Retina (tissue), 1 donor: ENCODE data around the gene PRAMEF10.
"Not testable (repeated sequence)": the region's sequence is repeated elsewhere in the genome, so short reads cannot be mapped to it uniquely, and the experiment has no call there.

Source experiments
- DNase-seq: peaks from one replicate; pipeline ENCODE4 v3.0.0-alpha.2; 2016

Gene PRAMEF10, protein sequence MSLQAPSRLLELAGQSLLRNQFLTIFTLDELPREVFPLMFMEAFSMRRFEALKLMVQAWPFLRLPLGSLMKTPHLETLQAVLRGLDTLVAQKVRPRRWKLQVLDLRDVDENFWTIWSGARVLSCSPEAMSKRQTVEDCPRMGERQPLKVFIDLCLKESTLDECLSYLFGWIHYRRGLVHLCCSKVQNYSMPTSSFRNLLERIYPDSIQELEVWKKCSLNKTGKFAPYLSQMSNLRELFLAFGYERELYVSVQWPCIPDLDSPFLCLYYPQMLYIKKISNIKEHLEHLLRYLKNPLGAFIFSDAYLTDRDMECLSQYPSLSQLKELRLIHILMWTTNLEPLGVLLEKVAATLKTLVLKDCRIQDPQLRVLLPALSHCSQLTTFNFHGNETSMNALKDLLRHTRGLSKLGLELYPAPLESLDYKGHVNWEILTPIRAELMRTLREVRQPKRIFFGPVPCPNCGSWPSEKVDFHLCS

DNA sequence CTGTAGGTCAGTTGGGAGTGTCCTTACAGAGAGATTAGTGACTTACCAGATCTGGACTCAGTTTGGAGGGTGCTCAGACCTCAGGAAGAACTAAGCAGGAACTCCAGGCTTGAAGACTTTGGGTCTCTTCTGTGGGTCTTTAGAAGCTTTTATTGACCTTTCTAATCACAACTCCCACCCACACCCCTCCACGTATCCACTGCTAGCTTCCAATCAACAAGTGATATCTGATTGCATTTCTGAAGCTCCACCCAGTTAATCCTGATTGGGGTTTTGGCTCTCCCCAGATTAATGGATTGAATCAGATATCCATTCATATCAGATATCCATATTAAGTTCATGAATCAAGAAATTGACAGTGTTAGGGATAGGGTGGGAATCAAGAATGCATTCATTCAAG, at the start of gene PRAMEF10:
Gene PRAMEF10 (minus strand): TSS at position 101 of the 400 bp plus-strand sequence. CDS start 2,423 bp downstream, outside the sequence.
- not testable (repeated sequence) for DNase-seq

DNA sequence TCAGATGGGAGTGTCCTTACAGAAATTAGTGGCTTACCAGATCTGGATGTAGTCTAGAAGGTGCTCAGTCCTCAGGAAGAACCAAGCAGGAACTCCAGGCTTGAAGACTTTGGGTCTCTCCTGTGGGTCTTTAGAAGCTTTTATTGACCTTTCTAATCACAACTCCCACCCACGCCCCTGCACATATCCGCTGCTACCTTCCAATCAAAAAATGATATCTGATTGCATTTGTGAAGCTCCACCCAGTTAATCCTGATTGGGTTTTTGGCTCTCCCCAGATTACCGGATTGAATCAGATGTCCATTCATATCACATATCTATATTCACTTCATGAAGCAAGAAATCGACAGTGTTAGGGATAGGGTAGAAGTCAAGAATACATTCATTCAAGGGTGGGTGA, 49.4 kb upstream of the PRAMEF10 start, which contains the start of gene PRAMEF6:
Gene PRAMEF6 (minus strand): TSS at position 101 of the 400 bp plus-strand sequence. CDS start 5,062 bp downstream, outside the sequence.
- DNase-seq: not testable (repeated sequence)

DNA sequence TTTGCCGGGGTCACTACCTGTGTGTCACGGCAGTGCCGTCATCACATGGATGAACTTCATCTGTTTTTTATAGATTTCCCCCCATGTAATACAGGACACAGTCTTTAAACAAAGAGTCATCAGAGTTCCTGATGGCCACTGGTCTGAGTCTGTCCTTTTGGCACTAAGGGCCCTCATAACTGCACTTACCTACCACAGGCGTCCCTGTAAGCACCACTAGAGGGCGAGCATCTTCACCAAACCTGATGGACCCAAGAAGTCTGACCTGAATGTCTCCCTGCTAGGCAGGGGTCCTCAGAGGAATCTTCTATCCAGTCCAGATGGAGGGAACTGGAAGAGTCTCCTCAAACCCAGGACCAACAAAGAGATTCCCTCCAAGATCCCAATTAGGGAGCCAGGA, 26.3 kb upstream of the PRAMEF10 start:
- DNase-seq: not testable (repeated sequence)

DNA sequence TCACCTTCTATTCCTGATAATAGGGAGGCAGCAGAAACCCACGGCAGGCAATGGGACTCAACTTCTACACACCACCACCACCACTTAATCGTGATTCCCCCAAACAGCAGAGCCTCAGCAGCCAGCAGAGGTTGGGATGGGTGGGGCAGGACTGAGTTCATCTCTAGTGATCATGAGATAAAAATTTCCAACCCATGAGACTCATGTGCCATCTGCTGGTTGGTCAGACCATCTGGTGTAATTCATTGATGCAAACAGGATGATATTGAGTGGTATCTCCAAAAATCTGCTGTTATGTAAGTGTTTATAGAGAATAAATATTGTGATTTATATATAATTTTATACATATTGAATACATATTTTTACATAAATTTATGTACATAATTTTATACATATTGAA, 23.7 kb upstream of the PRAMEF10 start:
- not testable (repeated sequence) for DNase-seq

DNA sequence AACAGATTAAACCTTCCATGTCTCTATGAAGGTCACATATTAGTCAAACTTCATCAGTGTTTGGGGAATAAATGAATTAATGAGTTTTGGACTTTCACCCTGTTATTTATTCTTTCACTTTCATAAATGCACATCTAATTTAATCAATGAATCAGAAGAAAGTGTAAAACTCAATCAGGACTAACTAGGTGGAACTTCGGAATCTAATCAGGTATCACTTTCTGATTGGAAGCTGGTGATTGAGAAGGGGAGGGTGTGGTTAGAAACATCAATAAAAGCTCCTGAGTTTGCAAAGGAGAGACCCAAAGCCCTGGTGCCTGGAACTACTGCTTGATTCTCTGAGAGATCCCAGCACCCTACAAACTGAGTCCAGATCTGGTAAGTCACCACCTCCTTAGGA, 18.2 kb upstream of the PRAMEF10 start, which contains the start of gene PRAMEF7:
Gene PRAMEF7 (plus strand): TSS at position 301 of the 400 bp plus-strand sequence. CDS start 1,083 bp downstream, outside the sequence.
- not testable (repeated sequence) for DNase-seq

DNA sequence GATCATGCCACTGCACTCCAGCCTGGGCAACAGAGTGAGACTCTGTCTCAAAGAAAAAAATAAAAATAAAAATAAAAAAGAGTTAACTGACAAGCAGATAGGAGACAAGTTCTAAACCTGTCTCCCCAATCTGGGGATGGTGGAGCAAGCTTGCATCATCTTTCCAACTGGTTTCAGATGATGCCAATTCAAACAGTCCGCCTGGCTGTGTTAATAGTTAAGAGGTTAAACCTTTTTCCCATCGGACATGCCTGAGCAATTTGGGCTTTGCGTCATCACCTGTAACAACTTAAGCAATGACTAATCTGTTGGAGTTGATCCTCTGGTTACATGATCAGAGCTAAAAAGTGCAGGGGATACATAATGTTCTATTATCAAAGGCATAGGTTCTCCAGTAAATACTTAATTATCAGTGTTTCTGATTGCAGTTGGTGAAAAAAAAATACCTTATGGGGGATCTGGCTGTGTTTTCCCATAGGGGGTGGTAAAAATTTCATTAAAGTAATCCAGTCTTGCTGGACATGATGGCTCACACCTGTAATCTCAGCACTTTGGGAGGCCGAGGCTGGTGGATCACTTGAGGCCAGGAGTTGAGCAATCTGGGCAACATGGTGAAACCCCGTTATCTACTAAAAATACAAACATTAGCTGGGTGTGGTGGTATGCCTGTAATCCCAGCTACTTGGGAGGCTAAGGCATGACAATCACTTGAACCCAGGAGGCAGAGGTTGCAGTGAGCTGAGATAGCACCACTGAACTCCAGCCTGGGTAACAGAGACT, 5.9 kb upstream of the PRAMEF10 start:
- DNase-seq: not testable (repeated sequence)

DNA sequence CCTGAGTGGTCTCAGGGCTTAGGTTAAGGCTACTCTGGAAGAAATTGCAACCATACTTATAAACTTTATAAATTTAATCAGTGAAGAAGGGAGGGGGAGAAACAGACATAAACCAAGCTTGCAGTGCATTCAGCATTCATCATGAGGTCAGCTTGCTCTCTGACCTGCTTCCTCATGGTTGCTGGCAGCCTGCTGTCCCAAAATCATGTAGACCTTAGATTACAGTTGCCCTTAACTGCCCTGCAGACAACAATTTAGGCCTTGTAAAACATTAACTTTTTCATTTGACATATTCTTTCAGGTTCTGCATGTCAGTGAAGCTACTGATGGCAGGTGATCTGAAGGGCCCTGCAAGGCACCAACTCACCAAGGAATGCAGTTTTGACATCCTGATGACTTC, 1.1 kb upstream of the PRAMEF10 start:
- not testable (repeated sequence) for DNase-seq

DNA sequence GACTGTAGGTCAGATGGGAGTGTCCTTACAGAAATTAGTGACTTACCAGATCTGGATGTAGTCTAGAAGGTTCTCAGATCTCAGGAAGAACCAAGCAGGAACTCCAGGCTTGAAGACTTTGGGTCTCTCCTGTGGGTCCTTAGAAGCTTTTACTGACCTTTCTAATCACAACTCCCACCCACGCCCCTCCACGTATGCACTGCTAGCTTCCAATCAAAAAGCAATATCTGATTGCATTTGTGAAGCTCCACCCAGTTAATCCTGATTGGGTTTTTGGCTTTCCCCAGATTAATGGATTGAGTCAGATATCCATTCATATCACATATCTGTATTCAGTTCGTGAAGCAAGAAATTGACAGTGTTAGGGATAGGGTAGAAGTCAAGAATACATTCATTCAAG, 12.0 kb downstream of the PRAMEF10 start, which contains the start of gene PRAMEF4:
Gene PRAMEF4 (minus strand): TSS at position 101 of the 400 bp plus-strand sequence. CDS start 2,807 bp downstream, outside the sequence.
- DNase-seq: not testable (repeated sequence)

DNA sequence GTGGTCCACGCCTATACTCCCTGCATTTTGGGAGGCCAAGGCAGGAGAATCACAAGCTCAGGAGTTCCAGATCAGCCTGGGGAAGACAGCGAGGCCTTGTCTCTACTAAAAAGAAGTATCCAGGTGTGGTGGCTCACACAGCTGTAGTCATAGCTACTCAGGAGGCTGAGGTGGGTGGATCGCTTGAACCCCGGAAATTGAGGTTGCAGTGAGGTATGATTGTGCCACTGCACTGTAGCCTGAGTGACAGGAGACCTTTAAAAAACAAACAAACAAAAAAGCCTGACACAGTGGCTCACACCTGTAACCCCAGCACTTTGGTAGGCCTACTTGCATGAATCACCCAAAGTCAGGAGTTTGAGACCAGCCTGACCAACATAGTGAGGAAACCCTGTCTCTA, 19.6 kb downstream of the PRAMEF10 start:
- DNase-seq: not testable (repeated sequence)

DNA sequence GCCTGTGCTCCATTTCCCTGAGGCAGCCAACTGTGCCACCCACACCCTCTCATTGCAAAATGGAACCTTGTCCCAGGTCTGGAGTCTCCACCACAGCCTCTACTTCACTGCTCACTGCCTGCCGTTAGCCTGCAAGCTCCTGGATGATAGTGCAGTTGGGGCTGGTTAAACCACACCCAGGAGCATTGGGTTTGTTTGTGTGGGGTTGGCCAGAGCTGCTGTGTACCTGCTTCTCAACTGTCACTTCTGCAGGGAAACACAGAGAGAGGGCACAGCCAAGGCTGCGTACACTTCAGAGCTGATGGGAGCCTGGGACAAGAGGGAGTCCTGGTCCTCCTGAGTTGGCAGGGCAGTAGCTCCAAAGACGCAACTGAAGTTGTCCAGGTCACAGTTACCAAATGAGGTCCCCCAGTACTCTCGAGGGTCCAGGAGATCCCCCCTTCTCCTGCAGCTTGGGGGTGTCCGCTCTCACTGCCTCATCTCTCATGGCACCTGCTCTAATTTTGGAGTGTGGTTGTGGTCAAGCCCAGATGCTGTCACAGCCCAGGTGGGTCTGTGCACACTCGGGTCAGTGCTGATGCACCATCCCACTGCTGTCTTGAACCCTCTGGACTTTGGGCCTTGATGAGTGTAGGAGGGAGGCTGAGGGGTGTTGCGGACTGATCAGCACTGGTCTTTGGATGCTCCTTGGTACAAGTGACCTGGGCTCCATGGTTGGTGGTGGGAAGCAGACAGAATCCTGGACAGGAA, 34.8 kb downstream of the PRAMEF10 start:
- DNase-seq: not testable (repeated sequence)

DNA sequence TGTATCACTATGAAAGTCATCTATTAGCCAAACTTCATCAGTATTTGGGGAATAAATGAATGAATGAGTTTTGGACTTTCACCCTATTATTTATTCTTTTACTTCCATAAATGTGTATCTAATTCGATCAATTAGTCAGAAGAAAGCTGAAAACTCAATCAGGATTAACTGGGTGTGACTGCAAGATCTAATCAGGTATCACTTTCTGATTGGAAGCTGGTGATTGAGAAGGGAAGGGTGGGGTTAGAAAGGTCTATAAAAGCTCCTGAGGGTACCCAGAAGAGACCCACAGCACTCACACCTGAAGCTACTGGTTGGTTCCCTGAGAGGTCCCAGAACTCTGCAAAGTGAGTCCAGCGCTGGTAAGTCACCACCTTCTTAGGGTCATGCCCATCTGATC, 41.3 kb downstream of the PRAMEF10 start, which contains the start of gene PRAMEF2:
Gene PRAMEF2 (plus strand): TSS at position 301 of the 400 bp plus-strand sequence. CDS start 1,924 bp downstream, outside the sequence.
- not testable (repeated sequence) for DNase-seq

DNA sequence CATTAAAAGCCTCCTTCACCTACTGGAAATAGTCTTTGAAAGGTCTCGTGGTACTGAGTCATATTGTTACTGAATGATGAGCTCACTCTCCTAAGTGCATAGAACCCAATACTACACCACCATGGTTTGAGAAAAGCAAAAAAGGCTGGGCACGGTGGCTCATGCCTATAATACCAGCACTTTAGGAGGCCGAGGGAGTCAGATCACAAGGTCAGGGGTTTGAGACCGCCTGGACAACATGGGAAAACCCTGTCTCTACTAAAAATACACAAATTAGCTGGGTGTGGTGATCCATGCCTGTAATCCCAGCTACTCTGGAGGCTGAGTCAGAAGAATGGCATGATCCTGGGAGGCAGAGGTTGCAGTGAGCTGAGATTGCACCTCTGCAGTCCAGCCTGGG, 46.3 kb downstream of the PRAMEF10 start:
- no peak for DNase-seq

DNA sequence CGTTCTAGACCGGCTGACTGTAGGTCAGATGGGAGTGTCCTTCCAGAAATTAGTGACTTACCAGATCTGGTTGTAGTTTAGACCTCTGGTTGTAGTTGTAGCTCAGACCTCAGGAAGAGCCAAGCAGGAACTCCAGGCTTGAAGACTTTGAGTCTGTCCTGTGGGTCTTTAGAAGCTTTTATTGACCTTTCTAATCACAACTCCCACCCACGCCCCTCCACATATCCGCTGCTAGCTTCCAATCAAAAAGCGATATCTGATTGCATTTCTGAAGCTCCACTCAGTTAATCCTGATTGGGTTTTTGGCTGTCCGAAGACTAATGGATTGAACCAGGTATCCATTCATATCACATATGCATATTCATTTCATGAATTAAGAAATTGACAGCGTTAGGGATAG, 49.5 kb downstream of the PRAMEF10 start, which contains the start of gene HNRNPCL1:
Gene HNRNPCL1 (minus strand): TSS at position 101 of the 400 bp plus-strand sequence. CDS start 431 bp downstream, outside the sequence.
- DNase-seq: not testable (repeated sequence)
